ENCODE measurements around the gene RAB36. TPM values are rescaled to one million over a fixed set of nuclear protein-coding genes. Genes with fewer than 3 reads are reported as not detected.

RAB36 gene
- total RNA-seq, 3 donors from 2014 or later: 0.47 to 0.61 (median 0.49) TPM

DNA sequence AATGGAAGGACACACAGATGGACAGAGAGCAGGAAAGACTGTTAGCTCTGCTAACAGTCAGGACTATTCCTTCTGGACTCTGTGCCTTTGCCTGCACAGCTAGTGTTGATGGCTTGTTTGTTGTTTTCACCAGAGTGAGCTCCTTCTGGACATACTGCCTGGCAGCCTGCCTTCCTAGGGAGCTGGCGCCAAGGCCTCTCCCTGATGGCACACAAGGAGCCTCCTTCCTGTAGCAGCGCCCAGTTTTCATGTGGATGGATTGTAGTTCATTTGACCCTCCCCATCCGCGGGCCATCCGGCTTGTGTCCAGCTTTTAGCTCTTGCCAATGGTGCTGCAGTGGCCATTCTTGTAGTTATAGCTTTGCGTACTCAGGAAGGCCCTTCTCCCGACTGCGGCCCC is 18.4 kb downstream of the RAB36 start:
- Mint-ChIP-seq H3K9me3 (no peaks in the 10 kb centered on the region), H3K36me3 (ENCODE audit: insufficient read depth) (no peaks in the 10 kb centered on the region), H3K27me3 (ENCODE audit: low read depth) (peaks cover 3% of the 10 kb centered on the region), H3K4me1 (ENCODE audit: low read depth) (no peaks in the 10 kb centered on the region), H3K4me3 (no peak overlapping the region)
- no peak for DNase-seq
- ATAC-seq: no peak

- H3K4me1 Mint-ChIP-seq (ENCODE audit: low read depth): no peaks in the 10 kb centered on the region
- H3K4me3 Mint-ChIP-seq: no peak overlapping the region
- H3K9me3 Mint-ChIP-seq: no peaks in the 10 kb centered on the region
- peaks cover 3% of the 10 kb centered on the region for H3K27me3 Mint-ChIP-seq (ENCODE audit: low read depth)
- H3K36me3 Mint-ChIP-seq (ENCODE audit: insufficient read depth): no peaks in the 10 kb centered on the region
- DNase-seq (no peak), ATAC-seq (no peak)
These were observed 18.8 kb downstream of the RAB36 start for GRCh38 chr22:23164091-23164490.

GRCh38 chr22:23166042-23166831 is 21.0 kb downstream of the RAB36 start:
- Mint-ChIP-seq H3K27me3 (ENCODE audit: low read depth) (peaks cover 3% of the 10 kb centered on the region), H3K4me1 (ENCODE audit: low read depth) (no peaks in the 10 kb centered on the region), H3K9me3 (no peaks in the 10 kb centered on the region), H3K4me3 (no peak overlapping the region), H3K36me3 (ENCODE audit: insufficient read depth) (no peaks in the 10 kb centered on the region)
- ATAC-seq: no peak
- DNase-seq: no peak

DNA sequence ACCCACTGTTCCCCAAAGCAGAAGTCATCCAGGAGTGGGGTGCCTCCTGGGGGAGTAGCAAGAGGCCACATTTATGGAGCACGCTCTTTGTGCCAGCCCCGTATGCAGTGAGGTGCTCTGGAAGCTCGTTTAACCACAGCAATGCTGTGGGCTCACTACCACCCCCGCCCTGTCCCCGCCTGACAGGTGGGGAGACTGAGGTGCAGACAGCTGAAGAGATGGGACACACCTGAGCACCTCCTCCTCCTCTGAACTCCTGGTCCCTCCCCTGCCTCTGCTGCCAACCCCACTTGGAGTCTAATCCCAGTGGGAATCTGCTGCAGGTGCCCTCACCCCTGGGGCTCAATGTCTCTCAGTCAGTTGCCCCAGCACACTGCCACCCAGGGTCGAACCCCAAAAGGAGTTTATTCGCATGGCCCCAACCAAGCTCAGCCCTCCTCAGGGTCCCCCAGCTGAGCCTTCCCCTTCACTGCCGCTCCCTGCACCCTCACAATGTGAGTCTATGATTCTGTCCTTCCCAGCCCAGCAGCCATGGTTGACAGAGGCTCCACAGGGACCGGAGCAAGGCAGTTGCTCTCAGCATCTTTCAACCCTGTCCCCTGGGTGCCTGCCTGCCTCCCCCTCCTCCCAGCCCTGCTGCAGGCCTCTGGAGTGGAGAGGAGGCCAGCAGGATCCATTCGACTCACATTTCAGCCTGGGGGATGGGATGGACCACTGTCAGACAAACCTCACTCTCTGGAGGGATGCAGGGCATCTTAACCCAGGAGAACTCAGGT is 21.8 kb downstream of the RAB36 start:
- Mint-ChIP-seq H3K4me1 (ENCODE audit: low read depth) (no peaks in the 10 kb centered on the region), H3K4me3 (no peak overlapping the region), H3K36me3 (ENCODE audit: insufficient read depth) (no peaks in the 10 kb centered on the region), H3K9me3 (no peaks in the 10 kb centered on the region), H3K27me3 (ENCODE audit: low read depth) (peaks cover 3% of the 10 kb centered on the region)
- ATAC-seq (no peak), DNase-seq (no peak)

DNA sequence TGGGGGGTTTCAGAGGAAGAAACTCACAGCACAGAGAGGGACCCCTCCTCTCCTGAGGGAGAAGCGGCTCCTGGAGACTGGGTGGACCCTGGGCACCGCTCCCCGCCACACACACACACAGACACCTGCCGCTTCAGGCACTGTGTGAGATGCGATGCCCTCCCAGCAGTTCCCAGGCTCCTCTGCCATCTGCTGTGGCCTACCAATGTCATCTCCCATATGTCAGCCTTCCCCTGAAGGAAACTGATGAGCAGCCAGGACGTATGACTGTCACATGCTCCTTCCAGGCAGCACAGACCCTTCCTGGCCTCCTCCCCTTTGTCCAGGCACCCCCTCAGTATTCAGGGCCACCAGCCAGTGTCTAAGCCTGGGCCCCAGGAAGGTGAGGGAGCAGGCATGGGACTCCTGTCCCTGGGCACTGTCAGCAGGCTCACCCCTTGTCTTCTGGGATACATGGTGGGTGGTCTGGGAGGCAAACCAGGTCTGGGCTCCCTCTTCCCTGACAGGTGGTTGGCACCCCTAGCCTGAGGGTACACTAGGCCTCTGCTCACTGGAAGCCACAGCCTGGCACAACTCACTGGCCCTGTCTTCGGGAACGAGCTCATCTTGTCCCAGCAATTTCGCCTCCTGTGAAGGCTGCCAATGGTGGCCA is 23.2 kb downstream of the RAB36 start:
- Mint-ChIP-seq H3K36me3 (ENCODE audit: insufficient read depth) (no peaks in the 10 kb centered on the region), H3K27me3 (ENCODE audit: low read depth) (peaks cover 3% of the 10 kb centered on the region), H3K9me3 (no peaks in the 10 kb centered on the region)

DNA sequence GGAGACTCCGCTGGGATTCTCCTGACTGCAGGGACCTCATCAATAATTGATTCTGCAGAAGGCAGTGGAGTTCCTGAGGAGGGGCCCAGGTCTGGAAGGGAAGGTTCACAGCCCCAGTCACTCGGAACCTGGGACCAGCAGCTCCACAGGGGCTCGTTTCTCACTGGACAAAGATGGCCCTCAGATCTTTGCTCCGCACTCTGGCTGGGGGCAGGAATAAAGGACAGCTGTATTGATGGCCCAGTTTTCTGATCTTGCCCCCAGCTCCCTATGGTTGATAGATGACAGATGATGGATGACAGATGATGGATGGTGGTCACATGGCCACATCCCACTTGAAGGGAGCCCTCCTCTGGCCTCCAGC is 23.7 kb downstream of the RAB36 start:
- ATAC-seq (no peak), DNase-seq (no peak)
- Mint-ChIP-seq H3K4me1 (ENCODE audit: low read depth) (peaks cover 2% of the 10 kb centered on the region), H3K4me3 (no peak overlapping the region), H3K9me3 (no peaks in the 10 kb centered on the region), H3K27me3 (ENCODE audit: low read depth) (peaks cover 3% of the 10 kb centered on the region), H3K36me3 (ENCODE audit: insufficient read depth) (no peaks in the 10 kb centered on the region)

More for the DNA sequence above, 23.2 kb downstream of the RAB36 start:
- Mint-ChIP-seq H3K4me1 (ENCODE audit: low read depth) (no peaks in the 10 kb centered on the region), H3K4me3 (no peak overlapping the region)
- DNase-seq (no peak), ATAC-seq (no peak)

DNA sequence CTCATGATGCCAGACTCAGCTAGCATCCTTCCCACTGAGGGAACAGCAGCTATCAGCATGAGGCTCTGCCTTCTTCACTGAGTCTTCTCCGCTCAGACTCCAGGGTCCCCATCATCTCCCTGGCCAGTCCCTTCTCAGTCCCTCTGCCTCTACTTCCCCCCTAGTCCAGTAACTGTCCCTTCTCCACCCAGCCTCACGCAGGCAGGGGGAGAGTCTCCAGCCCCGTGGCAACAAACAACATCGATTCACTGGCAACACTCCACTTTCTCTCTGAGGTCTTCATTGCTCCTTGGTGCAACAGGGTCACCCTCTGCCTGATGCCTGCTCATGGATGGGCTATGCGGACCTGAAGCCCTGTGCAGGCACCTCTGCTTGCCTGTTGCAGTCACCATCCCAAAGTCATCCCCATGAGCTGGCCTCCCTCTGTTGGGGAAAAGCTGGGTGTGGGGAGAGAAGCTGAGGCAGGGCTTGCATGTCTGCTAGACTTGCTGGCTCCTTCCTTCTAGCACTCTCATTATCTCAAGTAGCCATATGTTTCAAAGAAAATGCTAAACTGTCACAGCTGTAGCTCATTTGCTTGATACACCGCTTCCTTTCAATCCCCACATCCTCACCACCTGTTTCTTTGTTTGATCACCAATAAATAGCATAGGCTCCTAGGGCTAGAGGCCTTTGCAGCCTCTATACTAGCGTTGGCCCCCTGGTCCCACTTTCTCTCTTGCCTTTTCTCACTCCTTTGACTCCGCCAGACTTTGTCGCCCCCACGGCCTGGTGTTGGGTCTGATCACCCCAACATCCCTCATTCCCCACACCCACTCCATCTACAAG is 30.8 kb downstream of the RAB36 start:
- H3K9me3 Mint-ChIP-seq: no peaks in the 10 kb centered on the region
- H3K36me3 Mint-ChIP-seq (ENCODE audit: insufficient read depth): no peaks in the 10 kb centered on the region
- peaks cover 37% of the 10 kb centered on the region for H3K4me1 Mint-ChIP-seq (ENCODE audit: low read depth)
- no peaks in the 10 kb centered on the region for H3K27me3 Mint-ChIP-seq (ENCODE audit: low read depth)
- DNase-seq: no peak
- no peak for ATAC-seq
- H3K4me3 Mint-ChIP-seq: no peak overlapping the region

GRCh38 chr22:23176645-23177027 is 31.4 kb downstream of the RAB36 start:
- no peak for DNase-seq
- Mint-ChIP-seq H3K27me3 (ENCODE audit: low read depth) (no peaks in the 10 kb centered on the region), H3K36me3 (ENCODE audit: insufficient read depth) (no peaks in the 10 kb centered on the region), H3K4me1 (ENCODE audit: low read depth) (peaks cover 37% of the 10 kb centered on the region), H3K9me3 (no peaks in the 10 kb centered on the region), H3K4me3 (no peak overlapping the region)
- ATAC-seq: no peak

GRCh38 chr22:23177197-23177596 is 31.9 kb downstream of the RAB36 start:
- Mint-ChIP-seq H3K4me1 (ENCODE audit: low read depth) (peaks cover 41% of the 10 kb centered on the region), H3K27me3 (ENCODE audit: low read depth) (no peaks in the 10 kb centered on the region), H3K9me3 (no peaks in the 10 kb centered on the region), H3K36me3 (ENCODE audit: insufficient read depth) (peaks cover under 1% of the 10 kb centered on the region), H3K4me3 (no peak overlapping the region)
- ATAC-seq (no peak), DNase-seq (no peak)

- ATAC-seq: no peak
These were observed 33.4 kb downstream of the RAB36 start for GRCh38 chr22:23178512-23179254.

DNA sequence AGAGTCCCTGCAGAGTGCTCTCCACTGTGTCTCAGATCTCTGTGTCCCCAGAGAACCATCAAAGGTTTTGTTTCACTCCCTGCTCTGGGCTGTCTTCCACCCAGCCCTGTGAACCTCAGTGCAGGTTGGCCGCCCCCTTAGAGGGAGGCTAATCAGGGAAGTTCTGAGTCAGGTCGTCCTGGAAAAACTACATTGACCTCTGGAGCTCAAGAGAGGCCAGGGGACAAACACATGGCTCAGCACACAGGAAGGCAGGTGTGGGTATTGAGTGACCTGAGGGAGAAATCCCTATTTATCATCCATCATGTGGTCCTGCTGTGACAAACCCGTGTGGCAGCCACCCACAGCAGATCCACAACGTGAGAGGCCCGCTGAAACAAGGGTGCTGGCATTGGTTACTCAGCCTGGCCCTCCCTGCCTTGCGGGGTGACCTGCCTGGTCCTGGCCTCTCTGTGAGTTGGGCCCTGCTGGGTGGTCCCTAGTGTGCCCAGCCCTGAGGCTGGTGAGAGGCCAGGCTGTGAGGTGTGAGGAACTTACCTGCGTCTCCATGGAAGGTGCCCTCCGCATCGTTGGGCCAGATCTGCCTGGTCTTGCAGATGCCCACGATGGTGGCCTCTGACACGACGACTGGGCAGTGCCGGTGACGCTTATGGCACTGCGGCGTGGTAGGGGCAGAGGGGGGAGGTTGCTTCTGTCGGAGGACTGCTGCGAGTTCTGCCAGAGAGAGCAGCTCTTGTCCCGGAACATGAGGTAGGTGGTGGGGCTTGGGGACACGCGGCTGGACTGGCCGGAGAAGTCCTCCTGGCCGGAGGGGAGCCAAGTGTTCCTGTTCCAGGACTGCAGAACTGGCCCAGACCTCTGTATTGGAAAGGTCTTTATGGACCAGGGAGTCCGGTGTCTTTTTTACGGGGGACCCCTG is 34.4 kb downstream of the RAB36 start:
- Mint-ChIP-seq H3K27me3 (ENCODE audit: low read depth) (no peaks in the 10 kb centered on the region), H3K9me3 (no peaks in the 10 kb centered on the region), H3K4me3 (peak overlapping the region; percentile 82), H3K4me1 (ENCODE audit: low read depth) (peaks cover 63% of the 10 kb centered on the region), H3K36me3 (ENCODE audit: insufficient read depth) (peaks cover 2% of the 10 kb centered on the region)
- DNase-seq (no peak), ATAC-seq (no peak)

More at GRCh38 chr22:23178512-23179254, 33.4 kb downstream of the RAB36 start:
- peak overlapping the region; percentile 27 for H3K4me3 Mint-ChIP-seq
- H3K9me3 Mint-ChIP-seq: no peaks in the 10 kb centered on the region
- H3K36me3 Mint-ChIP-seq (ENCODE audit: insufficient read depth): peaks cover 2% of the 10 kb centered on the region
- peaks cover 56% of the 10 kb centered on the region for H3K4me1 Mint-ChIP-seq (ENCODE audit: low read depth)
- H3K27me3 Mint-ChIP-seq (ENCODE audit: low read depth): no peaks in the 10 kb centered on the region
- peak; percentile 63 for DNase-seq

DNA sequence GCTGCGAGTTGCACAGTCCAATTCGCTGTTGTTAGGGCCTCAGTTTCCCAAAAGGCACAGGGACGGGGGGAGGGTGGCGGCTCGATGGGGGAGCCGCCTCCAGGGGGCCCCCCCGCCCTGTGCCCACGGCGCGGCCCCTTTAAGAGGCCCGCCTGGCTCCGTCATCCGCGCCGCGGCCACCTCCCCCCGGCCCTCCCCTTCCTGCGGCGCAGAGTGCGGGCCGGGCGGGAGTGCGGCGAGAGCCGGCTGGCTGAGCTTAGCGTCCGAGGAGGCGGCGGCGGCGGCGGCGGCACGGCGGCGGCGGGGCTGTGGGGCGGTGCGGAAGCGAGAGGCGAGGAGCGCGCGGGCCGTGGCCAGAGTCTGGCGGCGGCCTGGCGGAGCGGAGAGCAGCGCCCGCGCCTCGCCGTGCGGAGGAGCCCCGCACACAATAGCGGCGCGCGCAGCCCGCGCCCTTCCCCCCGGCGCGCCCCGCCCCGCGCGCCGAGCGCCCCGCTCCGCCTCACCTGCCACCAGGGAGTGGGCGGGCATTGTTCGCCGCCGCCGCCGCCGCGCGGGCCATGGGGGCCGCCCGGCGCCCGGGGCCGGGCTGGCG is 35.1 kb downstream of the RAB36 start, which contains the start of gene BCR:
TSS of gene BCR (plus strand) at position 209 of the 592 bp plus-strand sequence. CDS start 452 bp downstream, outside the sequence.
- peaks cover 70% of the 10 kb centered on the region for H3K4me1 Mint-ChIP-seq (ENCODE audit: low read depth)
- no peaks in the 10 kb centered on the region for H3K9me3 Mint-ChIP-seq
- DNase-seq (peak; percentile 55), ATAC-seq (peak; percentile 67)
- no peaks in the 10 kb centered on the region for H3K27me3 Mint-ChIP-seq (ENCODE audit: low read depth)
- peaks cover 2% of the 10 kb centered on the region for H3K36me3 Mint-ChIP-seq (ENCODE audit: insufficient read depth)
- peak within 1 kb of the TSS; percentile 95 for H3K4me3 Mint-ChIP-seq

Data from activated T-cell treated with anti-CD3 and anti-CD28 coated beads, Interleukin-2, amount 50 U/mL, for 4 hours (primary cell).